ENCODE results near the gene GPR119. TPM values are rescaled to one million over a fixed set of nuclear protein-coding genes. Genes with fewer than 3 reads are reported as not detected.

Gene GPR119
- total and polyA plus RNA-seq, 2 of the 4 experiments (the other 2 are of a cell fraction), result not detected

- Histone ChIP-seq H2BK15ac (ENCODE audit: low read depth, low read length) (no peak overlapping the region; the same call in 2 of the 3 replicates), H2AK5ac (ENCODE audit: low read depth, low read length) (no peak overlapping the region), H3K23ac (ENCODE audit: low read depth, low read length) (peak overlapping the region; percentile 7; the same call in 1 of the 2 replicates), H4K20me1 (ENCODE audit: insufficient read depth, low read length) (no peaks in the 10 kb centered on the region), H2BK5ac (ENCODE audit: low read depth, low read length, poor library complexity, severe bottlenecking) (no peak overlapping the region), H3K4me1 (ENCODE audit: control insufficient read depth, insufficient read depth, low read length) (no peaks in the 10 kb centered on the region), H3K27ac (ENCODE audit: insufficient read depth, low read length) (no peak overlapping the region; the same call in 1 of the 2 replicates), H2AFZ (replicated peaks; ENCODE audit: low read length, poor library complexity) (peak overlapping the region; percentile 86), H4K91ac (ENCODE audit: insufficient read depth, low read depth, low read length) (no peak overlapping the region), H3K79me1 (ENCODE audit: low read depth in 1 of 2, low read length in 2 of 2) (peaks cover 0 to 5% of the 10 kb centered on the region in 2 experiments; a peak in 3 of 4 replicates), H3K36me3 (ENCODE audit: control insufficient read depth, insufficient read depth, low read length) (no peaks in the 10 kb centered on the region), H3K9me1 (ENCODE audit: insufficient read depth, low read length) (no peaks in the 10 kb centered on the region), H3K9ac (ENCODE audit: low read depth, low read length) (peak overlapping the region; percentile 67), H3K9me3 (ENCODE audit: control insufficient read depth, insufficient read depth, low read length) (no peaks in the 10 kb centered on the region), H3K14ac (replicated peaks; ENCODE audit: low read depth, low read length) (0 out of 2 replicates have a peak overlapping the region, but pooled peaks have one; percentile 21), H4K8ac (ENCODE audit: low read depth in 2 of 2, low read length in 2 of 2) (0 out of 4 replicates have a peak overlapping the region, but pooled peaks of 1 of the 2 experiments have one; percentile 43), H3K27me3 (ENCODE audit: control insufficient read depth, insufficient read depth, low read length) (peaks cover 2% of the 10 kb centered on the region; the same call in 1 of the 2 replicates), H2AK9ac (replicated peaks; ENCODE audit: low read depth, low read length, poor library complexity) (no peak overlapping the region), H3K4me3 (ENCODE audit: insufficient read depth, low read depth, low read length) (peak overlapping the region; percentile 86), H4K5ac (ENCODE audit: low read depth, low read length) (no peak overlapping the region), H3K4me2 (ENCODE audit: low read depth, low read length) (peak overlapping the region; percentile 87), H2BK120ac (ENCODE audit: low read depth, low read length) (no peak overlapping the region), H3K18ac (ENCODE audit: low read depth, low read length) (no peak overlapping the region), H3K56ac (ENCODE audit: extremely low read depth, insufficient read depth, low read length) (peak overlapping the region; percentile 10; the same call in 1 of the 2 replicates), H2BK20ac (ENCODE audit: low read depth, low read length) (no peak overlapping the region), H3K4ac (ENCODE audit: low read depth, low read length) (no peak overlapping the region)
- ATAC-seq (ENCODE audit: low read depth) (no peak), DNase-seq (no peak)
- WGBS, 2 experiments (ENCODE audit: extremely low coverage in 2 of 2, insufficient read length in 1 of 2), result no CpG with 5 or more reads among the region's 9 CpGs
- dilution Hi-C loops (cut with HindIII; ENCODE audit: low sequenced_read_pairs, unreplicated experiment), result no loop called here
- intact Hi-C loops (cut with micrococcal nuclease), result no loop called here
- POLR2A ChIA-PET (ENCODE audit: unreplicated experiment), result no interaction called here
- TF ChIP-seq CEBPB (IDR thresholded peaks at IDR 0.05; ENCODE audit: low read depth, low read length), result no peak
- in situ Hi-C loops (cut with MboI; ENCODE audit: low sequenced_read_pairs), result no loop called here
- BruUV-seq (replicated peaks), result no TSS peak
- CTCF ChIA-PET, result no interaction called here
Observed at GRCh38 chrX:130340271-130340670, 45.2 kb downstream of the GPR119 start.

All from IMR-90 (cell line).